Vagina (tissue), 2 donors: ENCODE data around the gene MAPK9. TPM values are rescaled to one million over a fixed set of nuclear protein-coding genes. Genes with fewer than 3 reads are reported as not detected.

Experiments
- DNase-seq, 2 donors: peaks; one replicate each; pipeline ENCODE4 v3.0.0-alpha.2; 2017; ENCODE audit errors: extremely low spot score in 2 of 2
- H3K27ac ChIP-seq: fragments of 200-600 bp; sonication (generic); one replicate; pipeline ENCODE4 v1.5.1; 2019
- H3K27me3 ChIP-seq: fragments of 200-600 bp; sonication (generic); one replicate; pipeline ENCODE4 v1.5.1; 2019
- H3K36me3 ChIP-seq, 2 donors: fragments of 200-600 bp; sonication (generic); one replicate each; pipeline ENCODE4 v1.5.1; 2017 to 2019
- H3K4me1 ChIP-seq: fragments of 200-600 bp; sonication (generic); one replicate; pipeline ENCODE4 v1.5.1; 2019
- H3K4me3 ChIP-seq, 2 donors: fragments of 200-600 bp; sonication (generic); 1 replicate in 1 of 2; 2 replicates in 1 of 2; pipeline ENCODE4 v1.5.1; 2016 to 2019
- H3K9me3 ChIP-seq: fragments of 200-600 bp; sonication (generic); one replicate; pipeline ENCODE4 v1.5.1; 2019
- CTCF ChIP-seq, 3 experiments: fragments of 450-650 bp in 2 of 3; fragments of 200-600 bp in 1 of 3; sonication (generic) in 1 of 3; IDR thresholded peaks; one replicate each; pipeline ENCODE4 v1.5.1; 2017 to 2019; ENCODE audit warnings: antibody characterized with exemption in 3 of 3, mild to moderate bottlenecking in 2 of 3, moderate library complexity in 2 of 3
- POLR2A ChIP-seq, 2 donors: fragments of 450-650 bp; IDR thresholded peaks; one replicate each; pipeline ENCODE4 v1.6.1; 2017; ENCODE audit warnings: antibody characterized with exemption in 2 of 2, mild to moderate bottlenecking in 2 of 2, moderate library complexity in 2 of 2
- POLR2AphosphoS5 ChIP-seq, 2 donors: sonication (generic); formaldehyde crosslinking; IDR thresholded peaks; one replicate each; pipeline ENCODE4 v1.9.0; 2017; ENCODE audit warnings: antibody characterized with exemption in 2 of 2, mild to moderate bottlenecking in 2 of 2, low read depth in 1 of 2; ENCODE audit not compliant: insufficient read depth in 1 of 2
- intact Hi-C: fragments of 100-400 bp; cut with DNase I; formaldehyde crosslinking; loops from one replicate; pipeline ENCODE4 v1.15.1; 2023
- total RNA-seq: library from RNA; depleted of rRNA; stranded (reverse); fragments of >200 nt; gene quantifications from one replicate; pipeline ENCODE4 v1.2.3, GENCODE V29; 2016

The MAPK9 gene
- total RNA-seq, 1 donor from 2014 or later = 19.6 TPM

GRCh38 chr5:180222056-180222455 lies 69.8 kb downstream of the MAPK9 start:
- Histone ChIP-seq H3K9me3 (peaks cover 12% of the 10 kb centered on the region), H3K4me3 (no peak overlapping the region), H3K27ac (no peak overlapping the region), H3K4me1 (no peaks in the 10 kb centered on the region), H3K27me3 (no peaks in the 10 kb centered on the region), H3K36me3 (no peaks in the 10 kb centered on the region)
- no peak for TF ChIP-seq POLR2A (IDR thresholded peaks at IDR 0.05)
- no peak for TF ChIP-seq POLR2AphosphoS5 (IDR thresholded peaks at IDR 0.05; ENCODE audit: insufficient read depth in 1 of 2, low read depth in 1 of 2)
- no peak for TF ChIP-seq CTCF (IDR thresholded peaks at IDR 0.05)
- intact Hi-C loops = no loop called here
- no peak for DNase-seq

GRCh38 chr5:180217797-180218196 lies 74.1 kb downstream of the MAPK9 start:
- no peak overlapping the region for H3K4me3 ChIP-seq
- intact Hi-C loops = no loop called here
- no peaks in the 10 kb centered on the region for H3K4me1 ChIP-seq
- TF ChIP-seq POLR2A (IDR thresholded peaks at IDR 0.05) (no peak), CTCF (IDR thresholded peaks at IDR 0.05) (no peak), POLR2AphosphoS5 (IDR thresholded peaks at IDR 0.05; ENCODE audit: insufficient read depth in 1 of 2, low read depth in 1 of 2) (no peak)
- no peak overlapping the region for H3K27ac ChIP-seq
- DNase-seq = no peak
- no peaks in the 10 kb centered on the region for H3K27me3 ChIP-seq
- peaks cover 12% of the 10 kb centered on the region for H3K9me3 ChIP-seq
- H3K36me3 ChIP-seq = no peaks in the 10 kb centered on the region

- DNase-seq = no peak
These were observed 75.2 kb downstream of the MAPK9 start for GRCh38 chr5:180216646-180217171.

GRCh38 chr5:180215783-180216630 lies 75.9 kb downstream of the MAPK9 start:
- TF ChIP-seq CTCF (IDR thresholded peaks at IDR 0.05) (no peak), POLR2AphosphoS5 (IDR thresholded peaks at IDR 0.05; ENCODE audit: insufficient read depth in 1 of 2, low read depth in 1 of 2) (no peak), POLR2A (IDR thresholded peaks at IDR 0.05) (no peak)
- Histone ChIP-seq H3K27me3 (no peaks in the 10 kb centered on the region), H3K4me1 (no peaks in the 10 kb centered on the region), H3K36me3 (no peaks in the 10 kb centered on the region), H3K27ac (no peak overlapping the region), H3K9me3 (peaks cover 12% of the 10 kb centered on the region), H3K4me3 (no peak overlapping the region)
- no peak for DNase-seq
- intact Hi-C loops = no loop called here

More at GRCh38 chr5:180216646-180217171, 75.2 kb downstream of the MAPK9 start:
- Histone ChIP-seq H3K4me3 (no peak overlapping the region), H3K27me3 (no peaks in the 10 kb centered on the region), H3K36me3 (no peaks in the 10 kb centered on the region), H3K27ac (no peak overlapping the region), H3K9me3 (peaks cover 12% of the 10 kb centered on the region), H3K4me1 (no peaks in the 10 kb centered on the region)
- TF ChIP-seq POLR2AphosphoS5 (IDR thresholded peaks at IDR 0.05; ENCODE audit: insufficient read depth in 1 of 2, low read depth in 1 of 2) = no peak
- intact Hi-C loops = no loop called here

- Histone ChIP-seq H3K36me3 (no peaks in the 10 kb centered on the region), H3K4me3 (no peak overlapping the region), H3K9me3 (peaks cover 12% of the 10 kb centered on the region), H3K4me1 (no peaks in the 10 kb centered on the region), H3K27me3 (no peaks in the 10 kb centered on the region), H3K27ac (no peak overlapping the region)
- TF ChIP-seq CTCF (IDR thresholded peaks at IDR 0.05) (no peak), POLR2AphosphoS5 (IDR thresholded peaks at IDR 0.05; ENCODE audit: insufficient read depth in 1 of 2, low read depth in 1 of 2) (no peak), POLR2A (IDR thresholded peaks at IDR 0.05) (no peak)
- intact Hi-C loops = no loop called here
- no peak for DNase-seq
These were observed 76.8 kb downstream of the MAPK9 start for GRCh38 chr5:180214870-180215770.
